Measurements from ENCODE around the gene AGFG2. TPM values are rescaled to one million over a fixed set of nuclear protein-coding genes. Genes with fewer than 3 reads are reported as not detected.

AGFG2 gene
- total and polyA plus RNA-seq, 10 of the 15 experiments (the other 5 are each of a cell fraction or from before 2014, with no cell fraction given), result 0.90 to 71.5 (median 25.4) TPM

GRCh38 chr7:100584683-100585510 is 45.9 kb downstream of the AGFG2 start (continued):
- no peak for TF ChIP-seq CHD2 (IDR thresholded peaks at IDR 0.05; ENCODE audit: borderline replicate concordance, low read depth, low read length)

- Histone ChIP-seq H3K4me3 (peak within 1 kb of the TSS; percentile 83), H3K9me3 (replicated peaks; ENCODE audit: control insufficient read depth, insufficient read depth, low read length) (no peaks in the 10 kb centered on the region), H4K20me1 (ENCODE audit: control insufficient read depth, insufficient read depth) (no peaks in the 10 kb centered on the region), H3K9ac (ENCODE audit: control insufficient read depth, insufficient read depth, low read length) (peak within 1 kb of the TSS; percentile 86), H3K27ac (ENCODE audit: control insufficient read depth, insufficient read depth) (peak within 1 kb of the TSS; percentile 88), H3K4me2 (ENCODE audit: control insufficient read depth, insufficient read depth) (peak within 1 kb of the TSS; percentile 99), H3K36me3 (ENCODE audit: control insufficient read depth in 2 of 2, insufficient read depth in 2 of 2, low read length in 1 of 2) (peaks cover 4 to 9% of the 10 kb centered on the region in 2 experiments), H3K4me1 (ENCODE audit: control insufficient read depth, insufficient read depth, low read length) (peaks cover 24% of the 10 kb centered on the region), H2AFZ (ENCODE audit: control insufficient read depth, low read depth, low read length) (peak within 1 kb of the TSS; percentile 95), H3K27me3 (replicated peaks in 1 of 2; ENCODE audit: control insufficient read depth in 2 of 2, insufficient read depth in 2 of 2, low read length in 1 of 2) (no peaks in the 10 kb centered on the region), H3K79me2 (ENCODE audit: control insufficient read depth, insufficient read depth, low read length) (peaks cover 32% of the 10 kb centered on the region)
- WGBS (ENCODE audit: insufficient coverage, insufficient replicate concordance, low lambda C conversion rate, missing lambda C conversion rate), result 1% methylated on average over 49 of the region's 61 CpGs
- FAIRE-seq (no peak), DNase-seq (ENCODE audit: low read depth, low spot score) (no peak), ATAC-seq (peak; percentile 42)
- in situ Hi-C loops (cut with MboI) (no loop called here), intact Hi-C loops (cut with micrococcal nuclease; ENCODE audit: unreplicated experiment) (loop anchor here (1.0 kb wide), 1 partner anchor 106 kb away; no protein-coding TSS in a partner anchor)
- ChIA-PET POLR2A (interaction anchor here (0.5 to 4.3 kb wide), 28 partner anchors 10 to 364 kb away, joined by 3 to 47 read pairs (median 6); partner anchors contain the start of genes AGFG2, GNB2, MOSPD3 and POP7), CTCF (interaction anchor here (0.9 to 11.6 kb wide), 19 partner anchors 13 to 607 kb away, joined by 3 to 190 read pairs (median 5); partner anchors contain the start of genes GIGYF1, MOSPD3, POP7 and PPP1R35), RAD21 (ENCODE audit: unreplicated experiment) (interaction anchor here (0.8 to 4.2 kb wide), 22 partner anchors 14 to 267 kb away, joined by 3 to 21 read pairs (median 5); partner anchors contain the start of genes AGFG2, GIGYF1, MOSPD3 and POP7), SMC1A (ENCODE audit: uncharacterized antibody, unreplicated experiment) (interaction anchor here (0.6 to 4.6 kb wide), 16 partner anchors 11 to 136 kb away, joined by 3 to 19 read pairs (median 4); partner anchors contain the start of genes AGFG2, MOSPD3 and POP7)
- BruUV-seq (replicated peaks), result no TSS peak
- peak; percentile 81; the same call in 1 of the 2 replicates for TF ChIP-seq TARDBP (IDR thresholded peaks at IDR 0.05; ENCODE audit: borderline replicate concordance)
- TF ChIP-seq POU2F2 (IDR thresholded peaks at IDR 0.05; ENCODE audit: borderline replicate concordance, low read depth, low read length), result peak; percentile 73; the same call in 2 of the 3 replicates
- peak; percentile 79 for TF ChIP-seq IKZF1 (conservative IDR thresholded peaks at IDR 0.05)
- 0 out of 2 replicates have a peak, but pooled peaks have one; percentile 59 for TF ChIP-seq STAT1 (conservative IDR thresholded peaks at IDR 0.05)
- TF ChIP-seq RELB (IDR thresholded peaks at IDR 0.05; ENCODE audit: low read depth), result peak; percentile 85
- peak; percentile 75 for TF ChIP-seq TCF12 (IDR thresholded peaks at IDR 0.05; ENCODE audit: low read depth, low read length)
- peak; percentile 98 for TF ChIP-seq SMARCA5 (IDR thresholded peaks at IDR 0.05)
- 0 out of 2 replicates have a peak, but pooled peaks have one; percentile 16 for TF ChIP-seq ELK1 (IDR thresholded peaks at IDR 0.05; ENCODE audit: low read depth, low read length)
- no peak for TF ChIP-seq EZH2 (IDR thresholded peaks at IDR 0.05; ENCODE audit: borderline replicate concordance, control insufficient read depth, low read depth, low read length)
- peak; percentile 93 for TF ChIP-seq BACH1 (IDR thresholded peaks at IDR 0.05; ENCODE audit: borderline replicate concordance)
- peak; percentile 55 for TF ChIP-seq RELA (IDR thresholded peaks at IDR 0.05; ENCODE audit: borderline replicate concordance, partially characterized antibody)
- 0 out of 2 replicates have a peak, but pooled peaks have one; percentile 36 for TF ChIP-seq MEF2A (IDR thresholded peaks at IDR 0.05; ENCODE audit: insufficient read depth, low read depth, low read length)
- 0 out of 2 replicates have a peak, but pooled peaks have one; percentile 43 for TF ChIP-seq TCF3 (IDR thresholded peaks at IDR 0.05; ENCODE audit: borderline replicate concordance, insufficient read depth, low read depth, low read length)
- TF ChIP-seq GATAD2B (conservative IDR thresholded peaks at IDR 0.05; ENCODE audit: low read depth), result peak; percentile 91
- peak; percentile 79; the same call in 1 of the 2 replicates for TF ChIP-seq POLR2AphosphoS2 (IDR thresholded peaks at IDR 0.05; ENCODE audit: low read depth, low read length)
- no peak for TF ChIP-seq NRF1 (conservative IDR thresholded peaks at IDR 0.05; ENCODE audit: low read depth, low read length)
Measured at GRCh38 chr7:100585511-100586265, 46.7 kb downstream of the AGFG2 start, which contains the start of gene LRCH4. TSS of gene LRCH4 (minus strand) at chr7:100586129. CDS start at chr7:100586100, 29 bp downstream.

Measured in GM12878 (cell line).